Measurements from ENCODE around the gene IFT57.

IFT57 gene

GRCh38 chr3:108218811-108219210, 3.4 kb downstream of the IFT57 start:
- DNase-seq, result peak; percentile 27

GRCh38 chr3:108215871-108216270, 6.4 kb downstream of the IFT57 start:
- DNase-seq, result no peak

GRCh38 chr3:108209579-108209978, 12.6 kb downstream of the IFT57 start:
- DNase-seq, result no peak

DNA sequence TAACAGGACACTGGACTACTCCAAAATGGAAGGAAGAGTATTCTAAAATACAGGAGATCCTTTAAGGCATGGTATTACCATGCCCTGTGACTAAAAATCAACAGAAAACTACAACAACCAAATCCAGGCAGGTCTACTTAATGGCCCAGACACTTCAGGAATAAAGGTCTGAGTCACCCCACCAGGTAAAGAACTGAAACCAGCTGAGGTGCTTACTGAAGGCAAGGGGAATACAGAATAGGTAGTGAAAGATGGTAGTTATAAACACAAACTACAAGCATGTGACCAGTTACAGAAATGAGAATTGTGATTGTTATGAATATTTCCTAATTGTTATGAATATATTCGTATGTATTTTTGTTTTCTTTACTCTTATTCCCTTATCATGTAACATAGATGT, 13.4 kb downstream of the IFT57 start:
- no peak for DNase-seq

DNA sequence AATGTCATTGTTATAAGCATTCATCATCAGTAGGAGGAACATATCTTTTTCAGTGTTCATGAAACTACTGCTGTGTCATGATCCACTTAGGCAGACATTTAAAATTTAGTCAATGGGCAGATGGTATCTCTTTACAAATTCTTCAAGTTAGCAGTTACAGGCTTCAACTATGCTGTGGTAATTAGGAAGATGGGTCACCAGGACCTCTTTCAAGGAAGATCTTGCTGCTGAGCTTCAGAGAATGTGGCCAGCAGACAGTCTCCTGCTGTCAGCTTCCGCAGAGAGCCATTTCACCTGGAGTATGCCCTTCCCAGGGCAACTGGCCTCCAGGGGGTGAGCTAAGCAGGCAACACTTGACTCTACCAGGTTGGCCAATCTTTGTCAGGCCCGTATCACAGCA, 19.4 kb downstream of the IFT57 start:
- DNase-seq, result peak; percentile 18

- peak; percentile 43 for DNase-seq
These were observed 20.1 kb downstream of the IFT57 start for GRCh38 chr3:108202080-108202479.

- no peak for DNase-seq
These were observed 21.0 kb downstream of the IFT57 start for GRCh38 chr3:108201258-108201657.

DNA sequence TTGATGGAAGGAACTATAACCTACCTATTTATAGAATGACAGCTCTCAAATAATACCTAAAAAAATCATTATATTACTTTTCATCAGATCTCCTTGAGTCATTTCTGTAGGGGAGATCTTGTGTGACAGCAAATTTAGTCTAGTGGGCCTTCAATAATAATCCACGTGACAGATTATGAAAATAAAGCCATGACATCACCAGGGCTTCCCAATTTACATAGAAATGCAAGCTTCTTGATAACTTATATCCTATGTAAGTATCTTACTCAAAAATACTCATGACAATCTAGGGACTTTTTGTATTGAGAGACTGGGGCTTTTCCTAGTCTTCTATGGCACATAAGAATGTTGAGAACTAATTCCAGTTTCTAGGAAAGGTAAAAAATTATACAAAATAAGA, 21.6 kb downstream of the IFT57 start:
- no peak for DNase-seq

GRCh38 chr3:108200024-108200423, 22.2 kb downstream of the IFT57 start:
- DNase-seq, result no peak

GRCh38 chr3:108191394-108191793, 30.8 kb downstream of the IFT57 start:
- no peak for DNase-seq

DNA sequence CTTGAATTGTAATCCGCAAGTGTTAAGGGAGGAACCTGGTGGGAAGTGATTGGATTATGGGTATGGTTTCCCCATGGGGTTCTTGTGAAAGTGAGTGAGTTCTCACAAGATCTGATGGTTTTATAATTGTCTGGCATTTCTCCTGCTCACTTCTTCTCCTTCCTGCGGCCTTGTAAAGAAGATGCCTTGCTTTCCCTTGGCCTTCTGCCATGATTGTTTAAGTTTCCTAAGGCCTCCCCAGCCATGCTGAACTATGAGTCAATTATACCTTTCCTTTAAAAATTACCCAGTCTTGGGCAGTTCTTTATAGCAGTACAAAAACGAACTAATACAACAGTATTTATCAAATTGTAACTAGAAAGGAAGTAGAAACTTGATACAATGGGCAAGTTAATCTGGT, 31.9 kb downstream of the IFT57 start:
- no peak for DNase-seq

DNA sequence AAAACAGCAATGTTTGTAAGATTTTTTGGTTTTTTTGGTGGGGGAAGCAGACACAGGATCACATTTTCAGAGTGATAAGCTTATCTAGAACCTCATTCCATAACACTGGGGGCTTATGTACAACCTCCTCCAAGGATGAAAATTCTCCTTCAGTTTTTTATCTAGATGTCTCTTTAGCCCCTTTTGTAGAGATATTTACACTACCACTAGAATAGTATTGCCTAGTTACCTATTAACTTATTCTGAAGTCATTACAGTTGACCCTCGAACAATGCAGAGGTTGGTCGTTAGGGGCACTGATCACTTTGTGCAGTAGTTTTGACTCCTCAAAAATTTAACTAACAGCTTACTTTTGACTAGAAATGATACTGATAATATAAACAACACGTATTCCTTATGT, 32.8 kb downstream of the IFT57 start:
- DNase-seq, result no peak

DNA sequence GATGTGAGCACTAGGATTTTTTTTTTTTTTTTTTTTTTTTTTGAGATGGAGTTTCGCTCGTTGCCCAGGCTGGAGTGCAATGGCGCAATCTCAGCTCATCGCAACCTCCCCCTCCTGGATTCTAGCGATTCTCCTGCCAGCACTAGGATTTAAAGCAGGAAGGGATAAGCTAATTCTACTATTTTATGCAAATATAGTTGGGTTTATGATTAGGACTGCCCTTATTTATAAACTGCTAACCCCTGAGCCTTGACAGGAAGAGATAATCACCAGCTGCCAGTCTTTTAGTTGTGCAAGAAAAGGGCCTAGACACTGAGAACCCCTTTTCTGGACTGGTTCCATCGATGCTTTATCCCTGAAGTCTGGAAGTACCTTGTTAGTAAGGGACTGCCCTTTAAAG, 36.7 kb downstream of the IFT57 start:
- DNase-seq, result no peak

GRCh38 chr3:108184824-108185223, 37.4 kb downstream of the IFT57 start:
- no peak for DNase-seq

- no peak for DNase-seq
These were observed 38.3 kb downstream of the IFT57 start for GRCh38 chr3:108183971-108184370.

DNA sequence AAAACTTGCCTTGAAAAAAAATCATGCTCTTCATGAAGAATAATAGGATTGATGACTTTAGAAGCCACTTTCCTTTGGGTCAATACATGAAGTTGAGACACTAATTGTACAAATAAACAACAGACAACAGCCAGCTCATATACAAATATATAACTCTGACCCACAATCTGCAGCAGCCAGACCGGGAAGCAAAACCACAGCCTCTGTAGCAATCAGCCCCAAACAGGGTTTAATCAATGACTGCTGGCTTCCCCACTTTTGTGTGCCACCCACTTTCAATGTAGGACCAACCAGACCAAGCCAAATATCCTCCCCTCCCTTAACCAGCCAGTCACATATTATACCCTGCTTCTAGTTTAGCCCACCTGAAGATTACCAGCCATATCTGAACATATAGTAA, 39.0 kb downstream of the IFT57 start:
- no peak for DNase-seq

DNA sequence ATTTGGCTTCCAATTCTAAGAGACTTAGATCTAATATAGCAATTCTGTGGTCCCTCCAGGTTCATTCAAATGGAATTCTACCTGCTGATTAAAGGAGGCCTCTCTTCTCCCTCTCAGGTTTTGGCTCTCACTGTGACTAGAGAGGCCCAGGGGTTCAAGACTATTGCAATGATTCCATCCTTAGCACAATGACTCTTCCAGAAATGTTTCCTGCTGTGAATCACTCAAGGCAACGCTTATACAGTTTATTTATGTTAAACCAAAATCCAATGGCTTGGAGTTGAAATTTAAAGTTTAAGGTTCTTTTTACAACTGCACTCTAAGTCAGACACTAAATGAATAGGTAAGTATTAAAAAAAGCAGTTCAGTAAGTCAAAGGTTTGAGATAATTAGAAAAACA, 39.9 kb downstream of the IFT57 start:
- no peak for DNase-seq

DNA sequence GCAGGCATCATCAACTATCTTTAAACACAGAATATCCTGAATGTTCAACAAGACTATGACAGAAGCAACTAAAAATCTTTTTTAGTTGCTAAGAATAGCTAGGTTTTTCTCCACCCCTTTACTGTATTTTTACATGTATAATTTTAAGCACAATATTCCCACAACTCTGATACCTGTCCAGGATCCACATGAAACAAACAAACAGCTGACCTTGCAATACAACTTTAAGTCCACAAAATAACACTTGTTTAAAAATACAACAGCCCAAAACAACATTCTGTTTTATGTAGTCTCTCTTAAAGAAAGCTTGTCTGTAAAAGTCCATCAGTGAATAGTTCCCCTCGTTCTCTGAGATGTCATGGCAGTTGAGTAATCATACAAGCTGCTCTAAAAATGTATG, 41.1 kb downstream of the IFT57 start:
- no peak for DNase-seq

GRCh38 chr3:108180194-108180593, 42.0 kb downstream of the IFT57 start:
- DNase-seq, result peak; percentile 72

DNA sequence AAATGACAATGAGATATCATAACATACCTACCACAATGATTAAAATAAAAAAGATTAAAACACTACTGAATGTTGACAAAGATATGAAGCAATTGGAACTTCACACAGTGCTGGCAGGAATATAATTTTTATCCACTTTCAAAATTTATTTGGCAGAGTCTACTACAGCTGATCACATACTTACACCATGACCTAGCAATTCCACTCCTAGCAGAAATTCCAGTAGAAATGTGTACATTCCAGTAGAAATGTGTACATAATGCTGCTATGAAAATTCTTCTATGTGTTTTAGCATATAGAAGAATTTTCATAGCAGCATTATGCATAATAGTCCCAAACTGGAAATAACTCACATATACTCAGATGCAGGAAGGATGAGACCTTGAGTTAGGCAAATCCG, 43.5 kb downstream of the IFT57 start:
- DNase-seq, result peak; percentile 78

DNA sequence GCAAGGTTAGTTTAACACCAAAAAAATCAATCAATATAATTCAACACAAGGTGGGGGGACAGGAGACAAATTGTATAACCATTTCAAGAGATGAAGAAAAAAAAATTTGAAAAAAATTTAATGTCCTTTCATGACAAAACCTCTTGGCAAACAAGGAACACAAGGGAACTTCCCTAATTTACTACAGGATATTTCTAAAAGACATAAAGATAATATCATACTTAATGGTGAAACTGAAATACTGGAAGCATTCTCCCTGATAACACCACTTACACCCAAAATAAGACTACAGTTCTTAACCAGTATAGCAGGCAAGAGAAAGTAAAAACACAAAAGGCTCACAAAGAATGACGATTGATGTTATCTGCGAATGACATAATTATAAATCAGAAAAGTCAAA, 44.7 kb downstream of the IFT57 start:
- no peak for DNase-seq

- DNase-seq, result peak; percentile 48
These were observed 46.9 kb downstream of the IFT57 start for GRCh38 chr3:108175352-108175751.

DNA sequence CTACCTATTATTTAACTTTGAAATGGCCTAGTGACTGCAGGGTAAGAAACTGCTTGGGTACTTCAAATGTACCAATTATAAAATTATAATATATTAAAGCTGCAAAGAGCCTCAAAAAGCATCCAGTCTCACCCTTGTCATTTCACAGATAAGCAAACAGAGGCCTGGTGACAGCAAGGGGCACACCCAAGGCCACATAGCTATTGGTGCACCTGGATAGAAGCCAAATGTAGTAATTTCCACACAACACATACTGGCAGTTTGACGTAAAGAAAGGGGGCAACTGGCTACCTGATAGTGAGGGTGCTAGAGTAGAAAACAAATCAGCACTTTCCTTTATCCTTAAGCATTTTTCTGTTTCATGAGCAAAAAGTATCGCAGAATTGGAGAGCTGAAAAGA, 51.1 kb downstream of the IFT57 start:
- no peak for DNase-seq

DNA sequence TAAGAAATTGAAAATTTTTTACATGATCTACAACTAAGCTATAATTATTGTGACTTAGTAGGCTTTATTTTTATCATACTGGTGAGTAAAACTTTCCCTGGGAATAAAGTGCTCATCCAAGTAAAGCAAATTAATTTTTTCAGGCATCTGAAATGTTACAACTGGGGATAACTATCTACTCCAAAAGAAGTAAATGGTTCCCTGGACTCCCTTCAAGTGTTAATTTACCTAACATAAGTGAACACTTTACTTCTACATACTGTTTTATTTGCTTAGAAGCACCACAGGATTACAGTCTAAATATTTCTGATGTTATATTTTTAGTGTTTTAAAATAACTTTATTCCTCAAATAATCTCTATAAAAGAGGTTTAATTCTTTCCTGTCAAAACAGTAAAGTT, 57.8 kb downstream of the IFT57 start:
- no peak for DNase-seq

DNA sequence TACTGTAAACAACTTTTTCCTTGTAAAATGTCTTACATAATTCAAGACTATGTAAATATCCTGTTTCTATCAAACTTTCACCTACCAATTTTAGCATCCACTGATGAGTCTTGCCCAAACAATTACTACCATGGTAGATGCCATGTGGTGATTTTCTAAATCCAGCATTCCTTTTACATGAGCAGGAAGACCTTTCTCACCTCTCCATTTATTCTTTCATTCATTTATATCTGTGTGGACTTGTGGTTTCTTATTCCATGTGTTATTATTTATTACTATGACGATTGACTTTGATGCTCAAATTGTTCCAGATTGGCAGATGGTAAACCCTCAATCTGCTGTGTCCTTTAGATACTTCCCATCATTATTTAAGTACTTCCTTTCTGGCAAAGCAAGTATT, 62.4 kb downstream of the IFT57 start:
- DNase-seq, result peak; percentile 45

- DNase-seq, result peak; percentile 31
These were observed 63.1 kb downstream of the IFT57 start for GRCh38 chr3:108159105-108159504.

Measured in fibroblast of skin of abdomen (primary cell).